Fibroblast of skin of left quadriceps (primary cell): Measurements from ENCODE around the gene ZBTB37.
"Not testable (repeated sequence)": the region's sequence is repeated elsewhere in the genome, so short reads cannot be mapped to it uniquely, and the experiment has no call there.

Experiments
- DNase-seq, 2 experiments: peaks; one replicate each; pipeline ENCODE4 v3.0.0-alpha.2; 2013; ENCODE audit warnings: low read depth in 2 of 2

Gene ZBTB37

GRCh38 chr1:173865468-173866164 lies 2.6 kb upstream of the ZBTB37 start:
- no peak for DNase-seq

- no peak for DNase-seq
These were observed 1.6 kb upstream of the ZBTB37 start for GRCh38 chr1:173866413-173867115.

- DNase-seq = no peak
These were observed 933 bp upstream of the ZBTB37 start for GRCh38 chr1:173867141-173867752.

GRCh38 chr1:173867753-173868265 lies 371 bp upstream of the ZBTB37 start, which contains the start of gene GAS5:
GAS5 (minus strand) TSS chr1:173867989.
- peak; percentile 99 to 100 for DNase-seq

- no peak for DNase-seq
These were observed 810 bp downstream of the ZBTB37 start for GRCh38 chr1:173869021-173869359.

- DNase-seq = no peak
These were observed 2.3 kb downstream of the ZBTB37 start for GRCh38 chr1:173870252-173871075.

- DNase-seq = no peak
These were observed 2.9 kb downstream of the ZBTB37 start for GRCh38 chr1:173871091-173871490.

- DNase-seq = no peak
These were observed 3.3 kb downstream of the ZBTB37 start for GRCh38 chr1:173871500-173871899.

- DNase-seq = no peak
These were observed 8.6 kb downstream of the ZBTB37 start for GRCh38 chr1:173876732-173877131.

GRCh38 chr1:173878251-173878650 lies 10.1 kb downstream of the ZBTB37 start:
- DNase-seq = no peak

GRCh38 chr1:173881117-173881516 lies 12.9 kb downstream of the ZBTB37 start:
- DNase-seq = not testable (repeated sequence)

- DNase-seq = no peak
These were observed 16.5 kb downstream of the ZBTB37 start for GRCh38 chr1:173884701-173885100.

- no peak for DNase-seq
These were observed 18.8 kb downstream of the ZBTB37 start for GRCh38 chr1:173886746-173887611.

GRCh38 chr1:173887627-173888026 lies 19.4 kb downstream of the ZBTB37 start:
- DNase-seq = no peak

GRCh38 chr1:173888749-173889148 lies 20.6 kb downstream of the ZBTB37 start:
- no peak for DNase-seq

GRCh38 chr1:173889885-173890284 lies 21.7 kb downstream of the ZBTB37 start:
- DNase-seq = no peak

- DNase-seq = no peak
These were observed 25.4 kb downstream of the ZBTB37 start for GRCh38 chr1:173893611-173894010.

GRCh38 chr1:173894189-173894588 lies 26.0 kb downstream of the ZBTB37 start:
- no peak for DNase-seq

GRCh38 chr1:173900427-173900826 lies 32.2 kb downstream of the ZBTB37 start:
- no peak for DNase-seq

- DNase-seq = no peak
These were observed 32.8 kb downstream of the ZBTB37 start for GRCh38 chr1:173900992-173901391.
